Keratinocyte (primary cell): Measurements from ENCODE around the gene NEAT1.

Experiments used
- CTCF ChIP-seq, 3 experiments: IDR thresholded peaks in 1 of 3; conservative IDR thresholded peaks in 1 of 3; optimal IDR thresholded peaks in 1 of 3; 2 replicates in 2 of 3; 3 replicates in 1 of 3; pipeline versions ENCODE3 to v1.5.1; 2011; ENCODE audit warnings: low read length in 3 of 3, mild to moderate bottlenecking in 3 of 3, moderate library complexity in 2 of 3, control low read depth in 1 of 3, inconsistent platforms in 1 of 3; ENCODE audit not compliant: insufficient read depth in 2 of 3; ENCODE audit errors: extremely low read depth in 1 of 3
- EZH2 ChIP-seq: IDR thresholded peaks from one replicate; pipeline ENCODE4 v1.6.1; 2012; ENCODE audit warnings: inconsistent platforms, mild to moderate bottlenecking, low read length, moderate library complexity

DNA sequence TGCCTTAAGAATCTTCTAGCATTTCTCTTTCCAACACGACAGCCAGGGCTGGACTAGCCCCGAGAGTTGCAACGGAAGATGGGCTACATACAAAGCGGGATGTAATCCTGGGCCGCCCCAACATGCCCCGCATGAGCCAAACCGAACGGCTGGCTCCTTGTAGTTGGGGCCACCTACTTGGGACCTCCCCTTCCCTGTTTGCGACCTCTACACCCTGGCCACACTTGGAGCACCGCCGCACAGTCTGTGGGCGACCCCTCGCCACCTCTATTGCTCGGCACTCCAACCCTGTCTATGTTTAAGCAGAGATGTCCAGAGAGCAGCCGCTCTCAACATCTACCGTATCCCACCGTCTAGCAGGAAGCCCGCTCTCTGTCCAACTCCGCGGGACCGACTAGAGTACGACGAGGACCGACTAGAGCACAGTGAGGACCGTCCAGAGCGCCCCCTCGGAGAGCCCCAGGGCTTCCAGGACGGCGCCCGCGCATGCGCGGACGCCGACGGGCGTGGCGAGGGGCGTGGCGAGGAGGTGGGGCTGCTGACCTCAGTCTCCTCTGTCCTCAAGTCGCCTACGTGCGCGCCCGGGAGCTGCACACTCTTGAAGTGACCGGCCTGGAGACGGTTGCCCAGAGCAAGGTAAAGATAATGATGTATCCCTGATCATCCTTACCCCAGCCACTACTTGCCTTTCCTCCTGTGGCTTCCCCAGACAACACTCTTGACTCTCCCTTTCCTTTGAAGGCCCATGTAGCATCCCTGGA lies 32.3 kb downstream of the NEAT1 start:
- TF ChIP-seq CTCF (optimal IDR thresholded peaks at IDR 0.05 in 1 of 3, IDR thresholded peaks at IDR 0.05 in 1 of 3, conservative IDR thresholded peaks at IDR 0.05 in 1 of 3; ENCODE audit: extremely low read depth in 1 of 3, insufficient read depth in 2 of 3, low read length in 3 of 3) (peak in 1 of 3 experiments; percentile 16), EZH2 (no peak)
